SU-DHL-6 (cell line): ENCODE measurements around the gene CALML4.
A peak's percentile ranks its signal among the peaks of the same experiment; 100 is the strongest.

Experiments used
- H2AFZ ChIP-seq: fragments of 200-600 bp; sonication (generic); 2 replicates; pipeline ENCODE4 v1.6.1; 2014; ENCODE audit warnings: low read depth, mild to moderate bottlenecking, moderate library complexity, mixed read lengths, antibody characterized with exemption, low read length; ENCODE audit not compliant: severe bottlenecking
- H3F3A ChIP-seq: fragments of 200-600 bp; shearing (Covaris generic); 2 replicates; pipeline ENCODE4 v1.6.0; 2016; ENCODE audit warnings: antibody characterized with exemption, mild to moderate bottlenecking; ENCODE audit not compliant: insufficient read depth
- H3K27ac ChIP-seq: fragments of 200-600 bp; sonication (generic); 2 replicates; pipeline ENCODE4 v1.5.1; 2016; ENCODE audit warnings: low read depth, mild to moderate bottlenecking, low read length, moderate library complexity, mixed read lengths
- H3K27me3 ChIP-seq: fragments of 200-600 bp; sonication (generic), shearing (Covaris generic); 2 replicates; pipeline ENCODE4 v1.6.0; 2014; ENCODE audit warnings: mild to moderate bottlenecking, low read length
- H3K36me3 ChIP-seq: fragments of 200-600 bp; sonication (generic); 2 replicates; pipeline ENCODE4 v1.6.1; 2014; ENCODE audit warnings: mild to moderate bottlenecking, low read length, mixed read lengths
- H3K4me2 ChIP-seq: fragments of 300-600, 200-600 bp; shearing (Covaris generic), sonication (generic); 2 replicates; pipeline ENCODE4 v1.6.0; 2014; ENCODE audit warnings: low read length, low read depth, mild to moderate bottlenecking; ENCODE audit not compliant: poor library complexity, severe bottlenecking
- H3K4me3 ChIP-seq: fragments of 200-600 bp; sonication (generic); 2 replicates; pipeline ENCODE4 v1.5.1; 2014; ENCODE audit warnings: antibody characterized with exemption, low read length, mild to moderate bottlenecking, mixed read lengths; ENCODE audit not compliant: insufficient read depth, poor library complexity, severe bottlenecking
- H3K79me2 ChIP-seq: fragments of 200-600 bp; sonication (generic); 2 replicates; pipeline ENCODE4 v1.6.1; 2014; ENCODE audit warnings: mild to moderate bottlenecking, low read length, moderate library complexity; ENCODE audit not compliant: insufficient read depth
- H3K9ac ChIP-seq: fragments of 200-600 bp; sonication (generic); 2 replicates; pipeline ENCODE4 v1.7.0; 2014; ENCODE audit warnings: mild to moderate bottlenecking, low read length
- H3K9me2 ChIP-seq: fragments of 200-600 bp; sonication (generic); replicated peaks from 2 replicates; pipeline ENCODE4 v1.6.1; 2014; ENCODE audit warnings: low read length; ENCODE audit not compliant: insufficient read depth
- H3K9me3 ChIP-seq: fragments of 200-600 bp; sonication (generic); 2 replicates; pipeline ENCODE4 v1.6.1; 2014; ENCODE audit warnings: low read length, mixed read lengths; ENCODE audit not compliant: insufficient read depth
- H4K20me1 ChIP-seq: fragments of 200-600 bp; sonication (generic); 2 replicates; pipeline ENCODE4 v1.6.1; 2014; ENCODE audit warnings: low read depth, mild to moderate bottlenecking, antibody characterized with exemption, low read length, moderate library complexity, mixed read lengths
- CTCF ChIP-seq: fragments of 200-600 bp; sonication (generic); IDR thresholded peaks from one replicate; pipeline ENCODE4 v1.5.1; 2017; ENCODE audit warnings: antibody characterized with exemption, mild to moderate bottlenecking, low read length, moderate library complexity; ENCODE audit not compliant: insufficient read depth, poor library complexity, severe bottlenecking
- EZH2phosphoT487 ChIP-seq: fragments of 200-600 bp; sonication (generic), shearing (Covaris generic); conservative IDR thresholded peaks from 2 replicates; pipeline ENCODE4 v1.6.1; 2018; ENCODE audit warnings: mild to moderate bottlenecking, antibody characterized with exemption, low read length, moderate library complexity, mixed read lengths

CALML4 gene

GRCh38 chr15:68232449-68232848 is 27.3 kb upstream of the CALML4 start:
- TF ChIP-seq CTCF (no peak), EZH2phosphoT487 (no peak)
- Histone ChIP-seq H3K27ac (no peak overlapping the region), H3K4me2 (no peak overlapping the region), H3K9me3 (no peaks in the 10 kb centered on the region), H2AFZ (no peak overlapping the region), H3K27me3 (no peaks in the 10 kb centered on the region), H3K9me2 (no peaks in the 10 kb centered on the region), H3K4me3 (no peak overlapping the region), H3F3A (peaks cover 3% of the 10 kb centered on the region; the same call in 1 of the 2 replicates), H3K79me2 (peaks cover 17% of the 10 kb centered on the region), H3K9ac (no peak overlapping the region), H4K20me1 (no peaks in the 10 kb centered on the region), H3K36me3 (no peaks in the 10 kb centered on the region)

- TF ChIP-seq CTCF: no peak
- TF ChIP-seq EZH2phosphoT487: no peak
- peaks cover 3% of the 10 kb centered on the region; the same call in 1 of the 2 replicates for H3F3A ChIP-seq
- H3K4me2 ChIP-seq: no peak overlapping the region
- H3K27me3 ChIP-seq: no peaks in the 10 kb centered on the region
- H3K4me3 ChIP-seq: no peak overlapping the region
- no peaks in the 10 kb centered on the region for H3K9me3 ChIP-seq
- H4K20me1 ChIP-seq: no peaks in the 10 kb centered on the region
- no peak overlapping the region for H2AFZ ChIP-seq
- H3K36me3 ChIP-seq: no peaks in the 10 kb centered on the region
- H3K9ac ChIP-seq: no peak overlapping the region
- H3K27ac ChIP-seq: no peak overlapping the region
- H3K9me2 ChIP-seq: no peaks in the 10 kb centered on the region
- H3K79me2 ChIP-seq: peaks cover 29% of the 10 kb centered on the region
Measured at GRCh38 chr15:68231102-68231818, 26.1 kb upstream of the CALML4 start.

GRCh38 chr15:68230157-68231100 is 25.3 kb upstream of the CALML4 start:
- peak overlapping the region; percentile 84 for H3K4me3 ChIP-seq
- peaks cover 37% of the 10 kb centered on the region for H3K79me2 ChIP-seq
- no peak for TF ChIP-seq CTCF
- no peak for TF ChIP-seq EZH2phosphoT487
- peak overlapping the region; percentile 99 for H3K9ac ChIP-seq
- H3K4me2 ChIP-seq: peak overlapping the region; percentile 89
- H3K27me3 ChIP-seq: no peaks in the 10 kb centered on the region
- no peaks in the 10 kb centered on the region for H3K9me2 ChIP-seq
- no peaks in the 10 kb centered on the region for H3K36me3 ChIP-seq
- H3K27ac ChIP-seq: peak overlapping the region; percentile 91
- peaks cover 3% of the 10 kb centered on the region; the same call in 1 of the 2 replicates for H3F3A ChIP-seq
- peak overlapping the region; percentile 90 for H2AFZ ChIP-seq
- H3K9me3 ChIP-seq: no peaks in the 10 kb centered on the region
- no peaks in the 10 kb centered on the region for H4K20me1 ChIP-seq
